Omental fat pad (tissue), 4 donors: ENCODE data around the gene AKAP7. TPM values are rescaled to one million over a fixed set of nuclear protein-coding genes. Genes with fewer than 3 reads are reported as not detected.

Experiments
- ATAC-seq: fragments of 150-250 bp; one replicate; pipeline ENCODE4 v1.9.1; 2016; ENCODE audit warnings: mild to moderate bottlenecking, moderate library complexity; ENCODE audit not compliant: low FRiP score
- DNase-seq: peaks from one replicate; pipeline ENCODE4 v3.0.0-alpha.2; 2019; ENCODE audit warnings: low spot score
- total RNA-seq, 4 donors: library from RNA; depleted of rRNA; stranded (reverse); fragments of >200 nt; gene quantifications; one replicate each; pipeline ENCODE4 v1.1.0, GENCODE V29; 2016
- TF ChIP-seq, protein P1 (sequence below), 3 donors: fragments of 450-650 bp; IDR thresholded peaks; one replicate each; pipeline ENCODE4 v1.5.1; 2016 to 2017; ENCODE audit warnings: antibody characterized with exemption in 3 of 3, mild to moderate bottlenecking in 3 of 3, moderate library complexity in 2 of 3

AKAP7 gene
- total RNA-seq, 4 donors from 2014 or later: 8.1 to 16.6 (median 10.7) TPM

DNA sequence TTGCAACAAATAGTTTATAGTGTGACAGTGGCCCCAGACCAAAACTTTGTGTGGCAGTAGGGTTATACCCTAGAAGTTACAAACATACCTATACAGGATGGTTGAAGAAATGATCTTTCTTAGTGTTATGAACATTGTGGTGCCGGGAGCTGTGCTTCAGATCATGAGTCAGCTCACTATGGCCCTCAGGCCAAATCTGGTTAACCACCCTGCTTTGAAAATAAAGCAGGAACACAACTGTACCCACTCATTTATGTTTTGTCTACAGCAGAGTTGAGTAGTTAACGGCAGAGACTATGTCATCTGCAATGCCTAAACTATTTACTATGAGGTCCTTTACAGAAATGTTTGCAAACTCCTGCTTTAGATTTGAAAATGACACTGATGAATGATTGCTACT, 24.3 kb downstream of the AKAP7 start:
- TF ChIP-seq, protein P1, sequence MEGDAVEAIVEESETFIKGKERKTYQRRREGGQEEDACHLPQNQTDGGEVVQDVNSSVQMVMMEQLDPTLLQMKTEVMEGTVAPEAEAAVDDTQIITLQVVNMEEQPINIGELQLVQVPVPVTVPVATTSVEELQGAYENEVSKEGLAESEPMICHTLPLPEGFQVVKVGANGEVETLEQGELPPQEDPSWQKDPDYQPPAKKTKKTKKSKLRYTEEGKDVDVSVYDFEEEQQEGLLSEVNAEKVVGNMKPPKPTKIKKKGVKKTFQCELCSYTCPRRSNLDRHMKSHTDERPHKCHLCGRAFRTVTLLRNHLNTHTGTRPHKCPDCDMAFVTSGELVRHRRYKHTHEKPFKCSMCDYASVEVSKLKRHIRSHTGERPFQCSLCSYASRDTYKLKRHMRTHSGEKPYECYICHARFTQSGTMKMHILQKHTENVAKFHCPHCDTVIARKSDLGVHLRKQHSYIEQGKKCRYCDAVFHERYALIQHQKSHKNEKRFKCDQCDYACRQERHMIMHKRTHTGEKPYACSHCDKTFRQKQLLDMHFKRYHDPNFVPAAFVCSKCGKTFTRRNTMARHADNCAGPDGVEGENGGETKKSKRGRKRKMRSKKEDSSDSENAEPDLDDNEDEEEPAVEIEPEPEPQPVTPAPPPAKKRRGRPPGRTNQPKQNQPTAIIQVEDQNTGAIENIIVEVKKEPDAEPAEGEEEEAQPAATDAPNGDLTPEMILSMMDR (IDR thresholded peaks at IDR 0.05): no peak
- no peak for DNase-seq
- ATAC-seq: no peak

GRCh38 chr6:131160254-131160758, 25.0 kb downstream of the AKAP7 start:
- ATAC-seq (no peak), DNase-seq (no peak)
- TF ChIP-seq, protein P1 (IDR thresholded peaks at IDR 0.05): no peak

DNA sequence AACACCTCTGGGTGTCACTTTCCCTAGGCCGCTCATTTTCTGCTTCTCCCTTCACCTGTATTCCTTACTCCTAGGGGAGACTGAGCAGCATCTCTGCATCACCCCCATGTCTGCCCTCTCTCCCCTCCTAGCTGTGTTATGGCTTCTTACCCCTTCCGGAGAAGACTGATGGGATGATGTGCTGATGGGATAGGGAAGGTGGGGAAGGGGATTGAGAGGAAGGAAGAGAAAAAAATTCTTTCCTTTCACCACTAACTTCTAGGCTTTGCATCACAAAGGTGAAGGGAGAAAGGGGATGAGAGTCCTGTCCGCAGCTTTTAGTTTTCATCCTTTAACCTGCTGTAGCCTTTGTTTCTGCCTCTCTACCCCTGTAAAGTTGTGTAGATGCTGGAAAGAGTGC, 26.7 kb downstream of the AKAP7 start:
- TF ChIP-seq, protein P1 (IDR thresholded peaks at IDR 0.05): no peak
- DNase-seq (no peak), ATAC-seq (no peak)

DNA sequence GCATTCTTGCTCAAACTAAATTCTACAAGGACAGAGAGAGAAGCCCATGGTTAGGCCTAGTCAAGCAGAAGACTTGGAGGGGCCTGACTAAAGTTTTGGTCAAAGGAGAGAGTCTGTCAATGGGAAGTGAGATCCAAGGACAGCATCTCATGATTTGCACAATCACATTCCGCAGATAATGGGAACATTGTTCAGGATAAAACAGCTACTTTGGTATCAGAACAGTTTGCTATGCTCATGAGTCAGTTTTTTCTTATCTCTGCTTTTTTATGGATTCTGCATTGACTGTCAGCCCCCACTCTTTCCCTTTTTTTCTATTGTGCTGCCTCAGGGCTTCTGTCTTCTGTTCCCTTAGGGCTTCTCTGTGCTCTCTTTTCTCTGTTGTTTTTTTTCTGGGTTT, 28.6 kb downstream of the AKAP7 start:
- TF ChIP-seq, protein P1 (IDR thresholded peaks at IDR 0.05): no peak
- ATAC-seq (no peak), DNase-seq (no peak)

DNA sequence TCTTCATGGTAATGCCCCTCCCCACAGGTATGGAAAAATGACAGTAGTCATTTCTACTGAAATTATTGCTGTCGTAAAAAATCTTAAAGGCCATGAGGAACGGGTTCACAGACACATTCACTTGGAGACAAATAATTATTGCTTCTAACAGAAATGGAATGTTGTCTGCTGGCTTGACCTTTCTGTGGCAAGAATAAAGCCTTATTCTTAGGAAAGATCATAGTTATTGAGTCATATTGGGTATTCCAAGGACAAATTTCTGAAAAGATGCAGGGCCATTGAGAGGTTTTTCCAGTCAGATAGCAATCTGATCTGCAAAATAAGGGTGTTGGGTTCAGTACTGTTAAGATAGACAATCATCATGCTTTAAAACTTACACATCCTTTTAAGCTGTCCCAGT, 29.2 kb downstream of the AKAP7 start:
- ATAC-seq: no peak
- TF ChIP-seq, protein P1 (IDR thresholded peaks at IDR 0.05): no peak
- no peak for DNase-seq

DNA sequence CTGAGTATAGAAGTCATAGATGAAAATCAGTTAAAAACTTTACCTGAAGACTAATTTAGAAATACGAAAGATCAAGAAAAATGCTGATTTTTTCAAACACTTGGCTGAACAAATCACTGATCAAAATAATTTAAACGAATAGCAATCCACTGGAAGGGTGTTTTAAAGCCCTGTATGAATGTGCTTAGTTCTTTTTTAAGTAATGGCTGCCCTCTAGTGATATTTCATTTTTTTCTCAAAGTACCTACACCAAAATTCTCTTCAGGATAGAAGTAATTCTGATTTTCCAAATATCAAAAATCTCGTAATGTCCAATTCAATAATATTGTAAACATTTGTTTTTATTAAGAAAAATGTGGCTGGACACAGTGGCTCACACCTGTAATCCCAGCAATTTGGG, 32.5 kb downstream of the AKAP7 start:
- TF ChIP-seq, protein P1 (IDR thresholded peaks at IDR 0.05): no peak
- no peak for DNase-seq
- ATAC-seq: no peak

DNA sequence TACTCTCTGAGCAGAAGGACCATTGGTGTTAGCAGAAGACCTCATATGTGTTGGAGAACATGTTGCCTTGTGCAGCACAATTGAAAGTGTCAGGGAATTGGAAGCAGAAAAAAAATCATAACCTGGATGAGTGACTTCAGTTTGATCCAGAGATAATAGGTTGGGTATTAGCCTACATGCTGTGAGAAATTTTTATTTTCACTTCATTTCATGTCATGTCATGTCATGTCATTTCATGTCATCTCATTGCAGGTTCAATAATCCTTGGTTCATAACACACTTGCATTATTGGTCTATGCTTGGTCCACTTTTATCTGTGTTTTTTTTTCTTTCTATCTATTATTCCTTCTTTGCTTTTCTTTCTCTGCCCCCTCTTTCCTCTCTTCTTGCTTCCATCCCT, 34.3 kb downstream of the AKAP7 start:
- DNase-seq: no peak
- TF ChIP-seq, protein P1 (IDR thresholded peaks at IDR 0.05): no peak
- ATAC-seq: no peak
